GM12878 (cell line): ENCODE measurements around the gene CD48. TPM values are rescaled to one million over a fixed set of nuclear protein-coding genes. Genes with fewer than 3 reads are reported as not detected.
A peak's percentile ranks its signal among the peaks of the same experiment; 100 is the strongest.

Source experiments
- ATF7 ChIP-seq: fragments of 450-650 bp; IDR thresholded peaks from 2 replicates; pipeline ENCODE4 v1.6.1; 2016; ENCODE audit warnings: low read depth, mild to moderate bottlenecking
- BCL11A ChIP-seq: IDR thresholded peaks from 2 replicates; pipeline ENCODE4 v1.6.1; 2011; ENCODE audit warnings: low read depth, low read length
- BMI1 ChIP-seq: fragments of 450-650 bp; IDR thresholded peaks from 2 replicates; pipeline ENCODE4 v1.6.1; 2016; ENCODE audit warnings: mild to moderate bottlenecking, moderate library complexity, borderline replicate concordance
- CEBPZ ChIP-seq: fragments of 150-350 bp; IDR thresholded peaks from 2 replicates; pipeline ENCODE4 v1.6.1; 2016; ENCODE audit warnings: low read depth, low read length
- CHD4 ChIP-seq: fragments of 200-600 bp; sonication (generic); IDR thresholded peaks from 2 replicates; pipeline ENCODE4 v1.6.1; 2016; ENCODE audit warnings: mild to moderate bottlenecking
- E2F4 ChIP-seq: IDR thresholded peaks from 2 replicates; pipeline ENCODE4 v1.6.1; 2012; ENCODE audit warnings: low read depth, low read length, improper control_type of control experiment
- E2F8 ChIP-seq: fragments of 450-650 bp; IDR thresholded peaks from 2 replicates; pipeline ENCODE4 v1.6.1; 2018; ENCODE audit warnings: mild to moderate bottlenecking, low read depth, moderate library complexity; ENCODE audit not compliant: partially characterized antibody
- E4F1 ChIP-seq: fragments of 450-650 bp; IDR thresholded peaks from 2 replicates; pipeline ENCODE4 v1.6.1; 2018; ENCODE audit warnings: borderline replicate concordance, mild to moderate bottlenecking; ENCODE audit not compliant: partially characterized antibody
- IKZF2 ChIP-seq, 2 experiments: fragments of 450-650 bp; IDR thresholded peaks; 2 replicates each; pipeline ENCODE4 v1.6.1; 2017; ENCODE audit warnings: mild to moderate bottlenecking in 2 of 2, moderate library complexity in 2 of 2
- IRF5 ChIP-seq: fragments of 450-650 bp; IDR thresholded peaks from 2 replicates; pipeline ENCODE4 v1.6.1; 2017; ENCODE audit warnings: borderline replicate concordance
- MTA3 ChIP-seq: IDR thresholded peaks from 2 replicates; pipeline ENCODE4 v1.6.1; 2012; ENCODE audit warnings: low read length, inconsistent platforms, borderline replicate concordance
- MXI1 ChIP-seq: fragments of 150-350 bp; IDR thresholded peaks from 2 replicates; pipeline ENCODE4 v1.6.1; 2011; ENCODE audit warnings: low read depth, mild to moderate bottlenecking, inconsistent platforms, low read length, improper control_type of control experiment
- NFYB ChIP-seq: IDR thresholded peaks from 2 replicates; pipeline ENCODE4 v1.6.1; 2011; ENCODE audit warnings: low read depth, mild to moderate bottlenecking, low read length, improper control_type of control experiment, moderate library complexity; ENCODE audit not compliant: insufficient read depth
- NR2C2 ChIP-seq: IDR thresholded peaks from 2 replicates; pipeline ENCODE4 v1.6.1; 2011; ENCODE audit warnings: borderline replicate concordance, low read depth; ENCODE audit not compliant: control insufficient read depth, insufficient read length
- POLR2A ChIP-seq: IDR thresholded peaks from 2 replicates; pipeline ENCODE4 v1.6.1; 2011; ENCODE audit warnings: low read depth, mild to moderate bottlenecking, low read length
- POLR2AphosphoS5 ChIP-seq: IDR thresholded peaks from 2 replicates; pipeline ENCODE4 v1.6.1; 2011; ENCODE audit warnings: mild to moderate bottlenecking, low read length, inconsistent platforms
- SMAD1 ChIP-seq: fragments of 450-650 bp; IDR thresholded peaks from 2 replicates; pipeline ENCODE4 v1.6.1; 2018; ENCODE audit warnings: mild to moderate bottlenecking, low read depth; ENCODE audit not compliant: partially characterized antibody
- STAT3 ChIP-seq: IDR thresholded peaks from 2 replicates; pipeline ENCODE4 v1.6.1; 2011; ENCODE audit warnings: low read depth, low read length, improper control_type of control experiment
- ZNF274 ChIP-seq: IDR thresholded peaks from one replicate; pipeline ENCODE4 v1.8.0; 2011; ENCODE audit not compliant: insufficient read length, insufficient read depth
- polyA plus RNA-seq, 11 experiments: library from polyadenylated mRNA; depleted of rRNA in 4 of 11; unstranded in 6 of 11; stranded (reverse) in 5 of 11; fragments of >200 nt; fragmentation: Nextera tagmentation in 4 of 11; fragmentation: Illumina TruSeq in 1 of 11; extraction: Ambion mirVana in 4 of 11; extraction: Trizol in 1 of 11; gene quantifications; 1 replicate in 1 of 11; 2 replicates in 10 of 11; pipeline versions ENCODE4 v1.2.1 to v1.2.3, GENCODE V29; 2011 to 2016; ENCODE audit warnings: inconsistent platforms in 2 of 11, missing spikeins in 2 of 11, low read depth in 1 of 11
- total RNA-seq, 4 experiments: library from RNA; depleted of rRNA in 3 of 4; stranded (reverse); fragments of >200 nt in 3 of 4; fragmentation: Illumina TruSeq in 1 of 4; extraction: Trizol in 1 of 4; gene quantifications; 2 replicates each; pipeline versions ENCODE4 v1.2.1 to v1.2.3, GENCODE V29; 2013 to 2021

Gene CD48
- total and polyA plus RNA-seq, 10 of the 15 experiments (the other 5 are each of a cell fraction or from before 2014, with no cell fraction given), result 302 to 1,315 (median 430) TPM

GRCh38 chr1:160740133-160740688, 28.6 kb upstream of the CD48 start (continued):
- TF ChIP-seq MTA3, result peak; percentile 48; the same call in 1 of the 2 replicates
- TF ChIP-seq BCL11A, result no peak
- TF ChIP-seq POLR2AphosphoS5, result no peak
- no peak for TF ChIP-seq ZNF274
- TF ChIP-seq NR2C2, result no peak
- 0 out of 2 replicates have a peak, but pooled peaks have one; percentile 10 for TF ChIP-seq MXI1
- TF ChIP-seq STAT3, result no peak
- TF ChIP-seq SMAD1, result no peak
- TF ChIP-seq IKZF2 (IDR thresholded peaks at IDR 0.05), result no peak
- peak; percentile 63; the same call in 1 of the 2 replicates for TF ChIP-seq POLR2A
- no peak for TF ChIP-seq IRF5
- no peak for TF ChIP-seq BMI1
- no peak for TF ChIP-seq CEBPZ
- TF ChIP-seq ATF7, result no peak
- no peak for TF ChIP-seq E4F1
- TF ChIP-seq E2F8, result no peak
- no peak for TF ChIP-seq CHD4
- no peak for TF ChIP-seq E2F4
- no peak for TF ChIP-seq NFYB
